GM12875 (cell line): ENCODE measurements around the gene MRPL50.

Experiments used
- H3K4me3 ChIP-seq: one replicate; pipeline ENCODE4 v1.5.1; 2011; ENCODE audit warnings: low read depth, low read length, control low read depth
- CTCF ChIP-seq: IDR thresholded peaks from 2 replicates; pipeline ENCODE4 v1.5.1; 2011; ENCODE audit warnings: low read depth, mild to moderate bottlenecking, control low read depth, inconsistent platforms, low read length, moderate library complexity, borderline replicate concordance; ENCODE audit not compliant: insufficient read depth

The MRPL50 gene

DNA sequence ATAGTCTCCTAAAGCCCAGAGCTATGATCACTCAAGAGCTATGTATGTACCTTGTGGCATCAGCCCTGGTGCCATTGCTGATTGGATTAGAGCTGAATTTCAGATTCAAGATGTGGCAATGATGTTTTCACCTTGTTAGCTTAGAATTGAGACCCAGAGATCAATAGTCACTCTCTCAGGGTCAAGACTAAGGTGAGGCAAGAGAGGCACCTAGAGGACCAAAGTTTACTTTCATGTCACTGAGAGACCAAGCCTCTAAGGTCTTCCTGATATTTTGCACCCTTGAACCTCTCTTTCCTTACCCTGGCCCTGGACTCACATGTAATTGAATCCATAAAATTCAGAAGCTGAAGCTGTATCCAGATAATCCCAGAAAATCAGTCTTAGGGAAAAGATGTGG is 56.5 kb downstream of the MRPL50 start:
- TF ChIP-seq CTCF = no peak
- H3K4me3 ChIP-seq = no peak overlapping the region
